Astrocyte of the cerebellum (primary cell): ENCODE data around the gene ATP6V1E1.
"Not testable (repeated sequence)": the region's sequence is repeated elsewhere in the genome, so short reads cannot be mapped to it uniquely, and the experiment has no call there.

ENCODE experiments used
- DNase-seq: peaks from one replicate; pipeline ENCODE4 v3.0.0-alpha.2; 2011; ENCODE audit warnings: low read depth
- H3K4me3 ChIP-seq: 2 replicates; pipeline ENCODE4 v1.5.1; 2011; ENCODE audit warnings: mild to moderate bottlenecking, low read depth, low read length, moderate library complexity
- CTCF ChIP-seq: IDR thresholded peaks from 2 replicates; pipeline ENCODE4 v1.5.1; 2012; ENCODE audit warnings: low read length, low read depth, moderate library complexity, mild to moderate bottlenecking; ENCODE audit errors: missing control alignments
- in situ Hi-C: cut with HindIII; loops from 2 replicates; pipeline ENCODE4 v1.10.0; 2017; ENCODE audit warnings: low sequenced_read_pairs

The ATP6V1E1 gene

GRCh38 chr22:17641269-17641668 is 12.7 kb upstream of the ATP6V1E1 start:
- in situ Hi-C loops = no loop called here
- no peak overlapping the region for H3K4me3 ChIP-seq
- no peak for DNase-seq
- no peak for TF ChIP-seq CTCF

- peak; percentile 33 for DNase-seq
- in situ Hi-C loops = no loop called here
- H3K4me3 ChIP-seq = peak overlapping the region; percentile 90
- no peak for TF ChIP-seq CTCF
Measured at GRCh38 chr22:17639247-17639741, 10.7 kb upstream of the ATP6V1E1 start.

GRCh38 chr22:17638432-17639246 is 10.1 kb upstream of the ATP6V1E1 start, which contains the start of gene BCL2L13:
TSS of gene BCL2L13 (plus strand) at chr22:17638757. CDS start at chr22:17655712, 16,955 bp downstream.
- H3K4me3 ChIP-seq = peak within 1 kb of the TSS; percentile 90
- DNase-seq = peak; percentile 66
- in situ Hi-C loops = no loop called here
- no peak for TF ChIP-seq CTCF

GRCh38 chr22:17638182-17638431 is 9.6 kb upstream of the ATP6V1E1 start:
- DNase-seq = no peak
- H3K4me3 ChIP-seq = peak overlapping the region; percentile 90
- peak; percentile 7 for TF ChIP-seq CTCF
- in situ Hi-C loops = no loop called here

- in situ Hi-C loops = no loop called here
- no peak for DNase-seq
- no peak for TF ChIP-seq CTCF
- H3K4me3 ChIP-seq = peak overlapping the region; percentile 90
Measured at GRCh38 chr22:17637490-17638181, 9.1 kb upstream of the ATP6V1E1 start.

- in situ Hi-C loops, DNase-seq: not testable (repeated sequence)
Measured at GRCh38 chr22:17636850-17637249, 8.3 kb upstream of the ATP6V1E1 start.

GRCh38 chr22:17634696-17635095 is 6.1 kb upstream of the ATP6V1E1 start:
- no peak for DNase-seq
- in situ Hi-C loops = no loop called here
- no peak for TF ChIP-seq CTCF
- no peak overlapping the region for H3K4me3 ChIP-seq

More at GRCh38 chr22:17636850-17637249, 8.3 kb upstream of the ATP6V1E1 start:
- not testable (repeated sequence) for H3K4me3 ChIP-seq
